Loucy (cell line): ENCODE data around the gene CEBPB.
"Not testable (repeated sequence)": the region's sequence is repeated elsewhere in the genome, so short reads cannot be mapped to it uniquely, and the experiment has no call there.

Experiments used
- H2AFZ ChIP-seq: fragments of 200-600 bp; sonication (generic); 2 replicates; pipeline ENCODE4 v1.6.0; 2016; ENCODE audit warnings: antibody characterized with exemption, mild to moderate bottlenecking, low read length, moderate library complexity
- H3F3A ChIP-seq: fragments of 200-600 bp; 2 replicates; pipeline ENCODE4 v1.6.0; 2016; ENCODE audit warnings: antibody characterized with exemption, low read depth, mild to moderate bottlenecking
- H3K27me3 ChIP-seq: fragments of 200-600 bp; sonication (generic); 2 replicates; pipeline ENCODE4 v1.6.1; 2014; ENCODE audit warnings: low read length, mild to moderate bottlenecking; ENCODE audit not compliant: insufficient read depth, poor library complexity, severe bottlenecking
- H3K36me3 ChIP-seq: fragments of 200-600 bp; sonication (generic); 2 replicates; pipeline ENCODE4 v1.6.1; 2016; ENCODE audit warnings: low read length; ENCODE audit not compliant: insufficient read depth
- H3K4me1 ChIP-seq: fragments of 200-600 bp; sonication (generic); 2 replicates; pipeline ENCODE4 v1.5.1; 2014; ENCODE audit warnings: low read length, mild to moderate bottlenecking; ENCODE audit not compliant: insufficient read depth, poor library complexity, severe bottlenecking
- H3K4me2 ChIP-seq: fragments of 200-600 bp; sonication (generic); 2 replicates; pipeline ENCODE4 v1.6.0; 2014; ENCODE audit warnings: antibody characterized with exemption, low read length, low read depth, mild to moderate bottlenecking; ENCODE audit not compliant: poor library complexity, severe bottlenecking
- H3K4me3 ChIP-seq: fragments of 200-600 bp; sonication (generic); 2 replicates; pipeline ENCODE4 v1.5.1; 2014; ENCODE audit warnings: low read length, mild to moderate bottlenecking, mixed read lengths; ENCODE audit not compliant: poor library complexity, severe bottlenecking
- H3K79me2 ChIP-seq: fragments of 200-600 bp; sonication (generic); 2 replicates; pipeline ENCODE4 v1.6.1; 2014; ENCODE audit warnings: low read length; ENCODE audit not compliant: insufficient read depth
- H3K9ac ChIP-seq: fragments of 200-600 bp; sonication (generic); 2 replicates; pipeline ENCODE4 v1.6.0; 2014; ENCODE audit warnings: mild to moderate bottlenecking, low read depth, low read length, moderate library complexity; ENCODE audit not compliant: poor library complexity, severe bottlenecking
- H3K9me2 ChIP-seq: fragments of 200-600 bp; sonication (generic); replicated peaks from 2 replicates; pipeline ENCODE4 v1.6.1; 2016; ENCODE audit warnings: low read depth, low read length, mixed read lengths
- H3K9me3 ChIP-seq: fragments of 200-600 bp; sonication (generic); 2 replicates; pipeline ENCODE4 v1.6.1; 2014; ENCODE audit warnings: mild to moderate bottlenecking, antibody characterized with exemption, low read length, low read depth; ENCODE audit not compliant: insufficient read depth
- H4K20me1 ChIP-seq: fragments of 200-600 bp; sonication (generic); 2 replicates; pipeline ENCODE4 v1.6.0; 2014; ENCODE audit warnings: antibody characterized with exemption, low read length, mild to moderate bottlenecking; ENCODE audit not compliant: insufficient read depth, poor library complexity, severe bottlenecking
- EZH2phosphoT487 ChIP-seq: fragments of 200-600 bp; IDR thresholded peaks from 2 replicates; pipeline ENCODE4 v1.6.1; 2018; ENCODE audit warnings: antibody characterized with exemption, mild to moderate bottlenecking, moderate library complexity, borderline replicate concordance
- TF ChIP-seq, protein P1 (sequence below): fragments of 200-600 bp; sonication (generic); conservative IDR thresholded peaks from 2 replicates; pipeline ENCODE4 v1.5.1; 2014; ENCODE audit warnings: mild to moderate bottlenecking, antibody characterized with exemption, low read length

CEBPB gene

DNA sequence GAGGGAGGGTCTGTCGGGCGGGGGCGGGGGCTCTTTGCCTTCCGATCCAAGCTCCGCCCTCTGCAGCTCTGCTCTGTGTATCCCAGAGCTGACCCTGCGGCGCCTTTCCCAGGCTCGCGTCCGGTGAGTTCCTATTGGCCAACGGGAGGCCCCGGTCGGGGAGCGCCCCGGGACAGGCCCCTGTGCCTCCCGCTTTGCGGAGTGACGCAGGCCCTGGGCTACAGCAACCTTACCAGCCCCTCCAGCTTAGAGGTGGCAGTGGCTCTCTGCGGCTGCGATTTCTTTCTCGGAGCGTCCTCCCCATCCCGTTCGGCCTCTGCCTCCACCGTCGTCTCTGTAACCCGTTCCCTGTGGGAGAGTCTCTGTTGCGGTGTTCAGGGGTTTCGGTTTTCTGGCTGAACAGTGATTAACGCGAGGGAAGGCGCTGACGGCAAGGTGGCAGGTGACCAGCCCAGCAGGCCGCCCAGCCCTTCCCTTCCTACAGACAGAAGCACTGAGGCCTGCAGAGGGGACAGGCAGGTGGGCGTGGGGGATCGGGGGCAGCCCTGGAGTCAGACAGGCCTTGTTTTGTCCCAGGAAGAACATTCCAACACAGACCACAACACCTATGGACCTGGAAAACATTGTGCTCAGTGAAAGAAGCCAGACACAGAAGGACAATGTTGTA lies 18.1 kb upstream of the CEBPB start:
- H3K4me1 ChIP-seq, result no peaks in the 10 kb centered on the region
- H3K9ac ChIP-seq, result no peak overlapping the region
- H4K20me1 ChIP-seq, result no peaks in the 10 kb centered on the region
- TF ChIP-seq, protein P1, sequence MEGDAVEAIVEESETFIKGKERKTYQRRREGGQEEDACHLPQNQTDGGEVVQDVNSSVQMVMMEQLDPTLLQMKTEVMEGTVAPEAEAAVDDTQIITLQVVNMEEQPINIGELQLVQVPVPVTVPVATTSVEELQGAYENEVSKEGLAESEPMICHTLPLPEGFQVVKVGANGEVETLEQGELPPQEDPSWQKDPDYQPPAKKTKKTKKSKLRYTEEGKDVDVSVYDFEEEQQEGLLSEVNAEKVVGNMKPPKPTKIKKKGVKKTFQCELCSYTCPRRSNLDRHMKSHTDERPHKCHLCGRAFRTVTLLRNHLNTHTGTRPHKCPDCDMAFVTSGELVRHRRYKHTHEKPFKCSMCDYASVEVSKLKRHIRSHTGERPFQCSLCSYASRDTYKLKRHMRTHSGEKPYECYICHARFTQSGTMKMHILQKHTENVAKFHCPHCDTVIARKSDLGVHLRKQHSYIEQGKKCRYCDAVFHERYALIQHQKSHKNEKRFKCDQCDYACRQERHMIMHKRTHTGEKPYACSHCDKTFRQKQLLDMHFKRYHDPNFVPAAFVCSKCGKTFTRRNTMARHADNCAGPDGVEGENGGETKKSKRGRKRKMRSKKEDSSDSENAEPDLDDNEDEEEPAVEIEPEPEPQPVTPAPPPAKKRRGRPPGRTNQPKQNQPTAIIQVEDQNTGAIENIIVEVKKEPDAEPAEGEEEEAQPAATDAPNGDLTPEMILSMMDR, result no peak
- TF ChIP-seq EZH2phosphoT487, result no peak
- no peak overlapping the region for H3K4me3 ChIP-seq
- H3K9me2 ChIP-seq, result no peaks in the 10 kb centered on the region
- H3K4me2 ChIP-seq, result no peak overlapping the region
- no peaks in the 10 kb centered on the region for H3K9me3 ChIP-seq
- H2AFZ ChIP-seq, result no peak overlapping the region
- no peaks in the 10 kb centered on the region for H3K79me2 ChIP-seq
- no peaks in the 10 kb centered on the region for H3K27me3 ChIP-seq
- no peaks in the 10 kb centered on the region for H3K36me3 ChIP-seq
- no peaks in the 10 kb centered on the region for H3F3A ChIP-seq

DNA sequence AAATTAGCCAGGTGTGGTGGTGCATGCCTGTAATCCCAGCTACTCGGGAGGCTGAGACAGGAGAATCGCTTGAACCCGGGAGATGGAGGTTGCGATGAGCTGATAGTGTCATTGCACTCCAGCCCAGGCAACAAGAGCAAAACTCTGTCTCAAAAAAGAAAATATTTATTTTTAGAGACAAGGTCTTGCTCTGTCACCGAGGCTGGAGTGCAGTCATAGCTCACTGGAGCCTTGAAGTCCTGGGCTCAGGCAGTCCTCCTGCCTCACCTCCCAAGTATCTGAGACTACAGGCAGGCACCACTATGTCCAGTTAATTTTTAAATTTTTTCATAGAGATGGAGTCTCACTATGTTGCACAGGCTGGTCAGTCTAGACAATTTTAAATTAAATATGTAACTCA lies 16.2 kb upstream of the CEBPB start:
- Histone ChIP-seq H3K4me2 (no peak overlapping the region), H4K20me1 (no peaks in the 10 kb centered on the region), H3K79me2 (no peaks in the 10 kb centered on the region), H3K9me3 (no peaks in the 10 kb centered on the region), H3K27me3 (no peaks in the 10 kb centered on the region), H3K36me3 (no peaks in the 10 kb centered on the region), H3K9me2 (no peaks in the 10 kb centered on the region), H3K9ac (no peak overlapping the region), H3F3A (no peaks in the 10 kb centered on the region), H3K4me1 (no peaks in the 10 kb centered on the region), H2AFZ (no peak overlapping the region), H3K4me3 (no peak overlapping the region)
- TF ChIP-seq EZH2phosphoT487, result no peak
- TF ChIP-seq, protein P1, result no peak

DNA sequence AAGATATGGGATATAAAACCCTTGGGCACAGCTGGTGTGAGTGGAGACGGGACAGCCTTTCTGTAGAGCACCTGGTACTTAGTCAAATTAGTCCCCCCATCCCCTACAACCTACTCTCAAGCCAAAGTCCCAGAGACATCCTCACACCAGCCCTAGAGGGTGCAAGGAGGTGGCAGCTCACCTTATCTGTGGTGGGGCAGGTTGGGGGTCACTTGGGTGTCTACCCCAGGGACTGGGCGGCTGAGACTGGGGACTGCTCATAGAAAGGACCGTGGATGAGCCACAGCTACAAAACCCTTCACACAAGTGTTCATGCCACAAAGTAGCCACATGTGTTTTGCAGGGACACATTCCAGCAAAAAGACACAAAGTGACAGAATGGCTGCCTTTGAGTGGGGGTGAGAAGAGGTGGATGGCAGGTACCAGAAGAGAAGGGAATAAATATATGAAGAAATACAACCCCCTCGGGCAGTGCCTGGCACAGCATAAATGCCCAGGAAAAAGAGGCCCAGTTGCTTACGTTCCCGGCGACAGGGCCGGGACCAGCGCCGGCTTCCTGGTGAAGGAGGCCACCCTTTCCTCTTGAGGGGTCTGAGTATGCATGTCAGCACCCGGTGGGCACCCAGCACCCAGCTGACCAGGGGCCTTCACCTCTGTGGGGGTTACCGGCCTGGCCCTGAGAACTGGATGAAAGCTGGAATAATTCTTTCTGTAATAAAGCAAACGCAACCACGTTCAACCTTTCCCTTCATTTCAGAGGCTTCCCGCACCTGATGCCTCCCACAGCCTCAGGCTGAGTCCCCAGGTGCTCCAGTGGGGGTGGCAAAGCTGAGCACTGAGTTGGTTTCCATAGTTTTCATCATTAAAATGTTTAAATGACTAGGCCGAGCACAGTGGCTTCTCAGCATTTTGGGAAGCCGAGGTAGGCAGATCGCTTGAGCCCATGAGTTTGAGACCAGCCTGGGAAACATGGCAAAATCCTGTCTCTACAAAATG lies 14.4 kb upstream of the CEBPB start:
- Histone ChIP-seq H3K9me2 (no peaks in the 10 kb centered on the region), H3K27me3 (no peaks in the 10 kb centered on the region), H3K4me2 (no peak overlapping the region), H3K36me3 (no peaks in the 10 kb centered on the region), H3K4me1 (no peaks in the 10 kb centered on the region), H3K79me2 (no peaks in the 10 kb centered on the region), H2AFZ (no peak overlapping the region), H3K9ac (no peak overlapping the region), H3F3A (no peaks in the 10 kb centered on the region), H4K20me1 (no peaks in the 10 kb centered on the region), H3K4me3 (no peak overlapping the region), H3K9me3 (no peaks in the 10 kb centered on the region)
- TF ChIP-seq, protein P1, result no peak
- TF ChIP-seq EZH2phosphoT487, result no peak

DNA sequence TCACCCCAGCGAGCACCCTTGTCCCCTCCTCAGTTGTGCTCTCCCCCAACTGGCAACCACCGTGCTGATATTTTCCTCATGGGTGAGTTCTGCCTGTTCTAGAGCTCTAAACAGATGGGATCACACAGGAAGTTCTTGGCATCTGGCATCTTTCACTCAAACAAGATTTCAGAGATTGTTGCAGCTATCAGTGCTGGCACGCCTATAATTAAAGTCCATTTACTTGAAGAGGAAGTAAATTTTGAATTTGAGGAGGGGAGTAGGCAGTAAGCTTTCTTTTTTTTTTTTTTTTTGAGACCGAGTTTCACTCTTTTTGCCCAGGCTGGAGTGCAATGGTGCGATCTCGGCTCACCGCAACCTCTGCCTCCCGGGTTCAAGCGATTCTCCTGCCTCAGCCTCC lies 12.0 kb upstream of the CEBPB start:
- H3K9ac ChIP-seq, H2AFZ ChIP-seq, H3K4me1 ChIP-seq, H3K9me3 ChIP-seq, H3K9me2 ChIP-seq, H3F3A ChIP-seq, H3K4me2 ChIP-seq, H4K20me1 ChIP-seq, H3K79me2 ChIP-seq, H3K36me3 ChIP-seq, H3K27me3 ChIP-seq, H3K4me3 ChIP-seq: not testable (repeated sequence)
